Lung (tissue), 12 donors: ENCODE results near the gene C18orf32. TPM values are rescaled to one million over a fixed set of nuclear protein-coding genes. Genes with fewer than 3 reads are reported as not detected.

ENCODE experiments used
- ATAC-seq: fragments of 200-7000 bp; cut with Tn5 transposase; one replicate; pipeline ENCODE4 v1.9.1; 2020; ENCODE audit warnings: moderate number of reproducible peaks; ENCODE audit not compliant: insufficient read depth, low FRiP score
- DNase-seq, 3 donors: peaks; one replicate each; pipeline ENCODE4 v3.0.0-alpha.2; 2013 to 2017
- H3K27ac ChIP-seq, 2 donors: one replicate each; pipeline ENCODE4 v1.5.1; 2013; ENCODE audit warnings: mild to moderate bottlenecking in 2 of 2, moderate library complexity in 2 of 2, control low read depth in 1 of 2, inconsistent platforms in 1 of 2, low read depth in 1 of 2, low read length in 1 of 2
- H3K27me3 ChIP-seq, 3 donors: one replicate each; pipeline ENCODE4 v1.5.1; 2013; ENCODE audit warnings: low read length in 2 of 3; ENCODE audit not compliant: control insufficient read depth in 3 of 3, insufficient read depth in 3 of 3
- H3K36me3 ChIP-seq, 4 donors: one replicate each; pipeline ENCODE4 v1.5.1; 2013; ENCODE audit warnings: low read length in 4 of 4, mild to moderate bottlenecking in 1 of 4, moderate library complexity in 1 of 4; ENCODE audit not compliant: control insufficient read depth in 4 of 4, insufficient read depth in 4 of 4
- H3K4me1 ChIP-seq, 5 donors: one replicate each; pipeline ENCODE4 v1.5.1; 2013; ENCODE audit warnings: low read length in 5 of 5, mild to moderate bottlenecking in 2 of 5, moderate library complexity in 1 of 5; ENCODE audit not compliant: control insufficient read depth in 5 of 5, insufficient read depth in 5 of 5
- H3K4me3 ChIP-seq: one replicate; pipeline ENCODE4 v1.5.1; 2013; ENCODE audit warnings: mild to moderate bottlenecking, control low read depth, moderate library complexity
- H3K9ac ChIP-seq, 2 donors: one replicate each; pipeline ENCODE4 v1.5.1; 2013; ENCODE audit warnings: low read length in 2 of 2, control low read depth in 1 of 2; ENCODE audit not compliant: insufficient read depth in 1 of 2
- H3K9me3 ChIP-seq, 4 donors: one replicate each; pipeline ENCODE4 v1.5.1; 2013; ENCODE audit warnings: low read length in 3 of 4, mild to moderate bottlenecking in 1 of 4, moderate library complexity in 1 of 4; ENCODE audit not compliant: control insufficient read depth in 4 of 4, insufficient read depth in 3 of 4
- WGBS, 2 donors: extraction: QIAGEN DNeasy Blood & Tissue Kit; methylation state at CpG; one replicate each; pipeline ENCODE4 v1.1.7; 2013; 5-methylcytosine and 5-hydroxymethylcytosine counted together
- polyA plus RNA-seq, 2 donors: library from polyadenylated mRNA; stranded (reverse); fragments of 200-250 nt; gene quantifications; one replicate each; pipeline ENCODE4 v1.2.1, GENCODE V29; 2013
- total RNA-seq, 2 donors: library from RNA; depleted of rRNA in 1 of 2; stranded (reverse); fragments of >200 nt in 1 of 2; gene quantifications; one replicate each; pipeline ENCODE4 v1.2.1, GENCODE V29; 2014 to 2021
- TF ChIP-seq, protein P1 (sequence below): IDR thresholded peaks from 2 replicates; pipeline ENCODE4 v1.5.1; 2012; ENCODE audit warnings: mild to moderate bottlenecking; ENCODE audit errors: control extremely low read depth, extremely low read depth
- donor health status: control.
- donor health status: control.
- donor health status: Bipolar disorder and iron deficiency.
- donor health status: healthy.
- donor health status: DM: yes; HTN: yes; CAD: no.

Gene C18orf32
- total and polyA plus RNA-seq, 4 donors = 50.9 to 81.7 (median 67.7) TPM

DNA sequence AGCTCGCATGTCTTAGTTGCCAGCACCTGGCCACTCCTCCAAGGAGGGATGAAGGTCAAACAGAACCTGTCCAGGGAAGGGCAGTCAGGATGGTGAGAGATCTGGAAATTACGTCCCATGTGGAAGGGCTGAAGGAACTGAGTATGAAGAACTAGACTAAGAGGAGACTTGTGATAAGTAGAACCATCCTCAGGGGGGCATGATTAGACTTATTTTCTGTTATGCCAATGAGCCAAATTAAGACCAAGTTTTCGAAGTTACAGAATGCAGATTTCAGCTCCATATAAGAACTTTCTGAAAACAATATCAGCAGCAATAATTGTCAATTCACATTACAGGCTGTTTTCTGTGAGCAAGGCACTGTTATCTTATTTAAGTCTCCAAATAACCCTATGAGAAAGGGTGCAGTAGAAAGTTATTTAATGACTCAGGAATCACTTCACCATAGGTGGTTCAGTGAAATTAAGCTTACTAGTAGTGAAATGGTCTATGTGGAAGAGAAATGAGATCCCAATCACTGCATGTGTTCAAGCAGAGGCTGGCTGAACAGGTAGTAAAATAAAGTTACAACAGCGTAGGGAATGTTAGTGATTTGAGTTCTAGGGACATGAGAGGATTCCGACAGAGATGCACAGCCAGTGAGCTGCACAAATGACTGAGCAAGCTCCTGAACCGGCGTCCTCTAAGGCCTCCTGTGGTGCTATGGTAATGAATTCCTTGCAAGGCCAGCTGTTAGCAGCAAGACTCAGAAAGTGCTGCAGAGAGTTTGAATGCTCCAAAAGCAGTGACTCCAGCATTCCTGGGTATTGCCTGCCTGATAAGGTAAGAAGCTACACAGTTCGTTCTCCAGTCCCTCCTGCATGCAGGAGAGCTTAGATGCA is 22.1 kb downstream of the C18orf32 start:
- ATAC-seq = no peak
- WGBS, 2 donors = 75 to 85% methylated on average over 8 of the region's 8 CpGs
- H3K27me3 ChIP-seq = no peaks in the 10 kb centered on the region

DNA sequence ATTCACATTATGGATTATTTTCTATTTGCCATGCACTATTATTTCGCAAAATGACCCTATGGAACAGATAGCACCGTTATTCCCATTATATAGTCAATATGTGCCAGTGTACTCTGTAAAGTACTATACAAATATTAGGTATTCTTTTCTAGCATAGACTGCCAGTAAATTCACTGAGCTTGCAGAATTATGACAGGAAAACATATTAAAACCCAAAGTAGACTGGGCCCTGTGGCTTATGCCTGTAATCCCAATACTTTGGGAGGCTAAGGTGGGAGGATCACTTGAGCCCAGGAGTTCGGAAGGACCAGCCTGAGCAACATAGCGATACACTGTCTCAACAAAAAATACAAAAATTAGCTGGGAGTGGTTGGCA is 25.4 kb downstream of the C18orf32 start:
- DNase-seq (no peak), ATAC-seq (no peak)
- no peak overlapping the region for H3K9ac ChIP-seq
- no peaks in the 10 kb centered on the region for H3K9me3 ChIP-seq
- H3K4me1 ChIP-seq = peaks cover 0 to 11% (median 6%) of the 10 kb centered on the region in 5 donors
- no peaks in the 10 kb centered on the region for H3K36me3 ChIP-seq
- 94 to 95% methylated on average over 4 of the region's 4 CpGs for WGBS, 2 donors
- no peak overlapping the region for H3K27ac ChIP-seq
- no peaks in the 10 kb centered on the region for H3K27me3 ChIP-seq
- no peak overlapping the region for H3K4me3 ChIP-seq
- TF ChIP-seq, protein P1, sequence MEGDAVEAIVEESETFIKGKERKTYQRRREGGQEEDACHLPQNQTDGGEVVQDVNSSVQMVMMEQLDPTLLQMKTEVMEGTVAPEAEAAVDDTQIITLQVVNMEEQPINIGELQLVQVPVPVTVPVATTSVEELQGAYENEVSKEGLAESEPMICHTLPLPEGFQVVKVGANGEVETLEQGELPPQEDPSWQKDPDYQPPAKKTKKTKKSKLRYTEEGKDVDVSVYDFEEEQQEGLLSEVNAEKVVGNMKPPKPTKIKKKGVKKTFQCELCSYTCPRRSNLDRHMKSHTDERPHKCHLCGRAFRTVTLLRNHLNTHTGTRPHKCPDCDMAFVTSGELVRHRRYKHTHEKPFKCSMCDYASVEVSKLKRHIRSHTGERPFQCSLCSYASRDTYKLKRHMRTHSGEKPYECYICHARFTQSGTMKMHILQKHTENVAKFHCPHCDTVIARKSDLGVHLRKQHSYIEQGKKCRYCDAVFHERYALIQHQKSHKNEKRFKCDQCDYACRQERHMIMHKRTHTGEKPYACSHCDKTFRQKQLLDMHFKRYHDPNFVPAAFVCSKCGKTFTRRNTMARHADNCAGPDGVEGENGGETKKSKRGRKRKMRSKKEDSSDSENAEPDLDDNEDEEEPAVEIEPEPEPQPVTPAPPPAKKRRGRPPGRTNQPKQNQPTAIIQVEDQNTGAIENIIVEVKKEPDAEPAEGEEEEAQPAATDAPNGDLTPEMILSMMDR = no peak

More for the DNA sequence above, 22.1 kb downstream of the C18orf32 start:
- no peak for DNase-seq
- Histone ChIP-seq H3K4me1 (peaks cover 0 to 6% (median 0%) of the 10 kb centered on the region in 5 donors), H3K36me3 (no peaks in the 10 kb centered on the region), H3K9ac (no peak overlapping the region), H3K4me3 (no peak overlapping the region), H3K27ac (no peak overlapping the region), H3K9me3 (no peaks in the 10 kb centered on the region)
- TF ChIP-seq, protein P1 = no peak

DNA sequence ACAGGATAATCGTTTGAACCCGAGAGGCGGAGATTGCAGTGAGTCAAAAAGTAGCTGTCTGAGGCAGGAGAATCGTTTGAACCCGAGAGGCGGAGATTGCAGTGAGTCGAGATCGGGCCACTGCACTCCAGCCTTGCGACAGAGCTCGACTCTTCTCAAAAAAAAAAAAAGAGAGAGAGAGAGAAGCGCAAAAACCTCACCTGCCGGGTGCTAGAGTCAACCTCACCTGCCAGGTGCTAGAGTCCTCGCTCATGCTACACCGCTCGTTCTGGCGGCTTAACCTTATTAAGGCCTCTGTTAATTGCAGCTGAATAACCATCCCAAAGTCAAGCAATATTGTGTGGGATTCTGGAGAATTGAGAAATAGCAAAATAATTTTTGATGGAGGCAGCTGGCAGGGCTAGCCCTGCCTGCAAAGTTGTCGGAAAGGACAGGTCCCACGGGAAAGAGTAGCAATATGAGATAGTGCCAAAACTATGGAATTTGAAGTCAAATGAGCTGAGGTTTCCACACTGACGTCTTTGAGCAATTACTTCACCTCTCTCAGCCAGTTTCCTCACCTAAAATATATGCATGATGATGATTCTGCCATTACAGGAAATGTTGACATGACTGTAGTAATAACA is 25.9 kb downstream of the C18orf32 start:
- Histone ChIP-seq H3K9me3 (no peaks in the 10 kb centered on the region), H3K9ac (peak overlapping the region; percentile 55 to 75), H3K4me1 (peaks cover 0 to 11% (median 6%) of the 10 kb centered on the region in 5 donors), H3K36me3 (no peaks in the 10 kb centered on the region), H3K27me3 (no peaks in the 10 kb centered on the region), H3K27ac (peak overlapping the region; percentile 38 to 69), H3K4me3 (no peak overlapping the region)
- DNase-seq (no peak), ATAC-seq (no peak)
- 42 to 48% methylated on average over 19 of the region's 19 CpGs for WGBS, 2 donors
- TF ChIP-seq, protein P1 = no peak
